NCI-H1694 treated with DMSO at 0.1 percent for 48 hours (cell line): ENCODE results near the gene SPARC.
"Not testable (repeated sequence)": the region's sequence is repeated elsewhere in the genome, so short reads cannot be mapped to it uniquely, and the experiment has no call there.

Experiments
- DNase-seq: peaks from one replicate; lab custom pipeline; 2025; lab: John Stamatoyannopoulos, UW

SPARC gene

GRCh38 chr5:151700296-151700695 is 13.6 kb upstream of the SPARC start:
- no peak for DNase-seq

- no peak for DNase-seq
Observed at GRCh38 chr5:151699071-151699901, 12.6 kb upstream of the SPARC start.

GRCh38 chr5:151698081-151698480 is 11.4 kb upstream of the SPARC start:
- not testable (repeated sequence) for DNase-seq

GRCh38 chr5:151697452-151697851 is 10.7 kb upstream of the SPARC start:
- DNase-seq = no peak

GRCh38 chr5:151696470-151697061 is 9.9 kb upstream of the SPARC start:
- no peak for DNase-seq

GRCh38 chr5:151695464-151695863 is 8.7 kb upstream of the SPARC start:
- no peak for DNase-seq

GRCh38 chr5:151694035-151694485 is 7.3 kb upstream of the SPARC start:
- no peak for DNase-seq

- DNase-seq = no peak
Observed at GRCh38 chr5:151692312-151692711, 5.6 kb upstream of the SPARC start.

- DNase-seq = no peak
Observed at GRCh38 chr5:151691706-151692105, 5.0 kb upstream of the SPARC start.

- DNase-seq = not testable (repeated sequence)
Observed at GRCh38 chr5:151689591-151689990, 2.9 kb upstream of the SPARC start.

GRCh38 chr5:151688436-151688835 is 1.7 kb upstream of the SPARC start:
- no peak for DNase-seq

GRCh38 chr5:151685749-151686673 is 704 bp downstream of the SPARC start:
- no peak for DNase-seq

- DNase-seq = peak; percentile 14
Observed at GRCh38 chr5:151684690-151685361, 1.9 kb downstream of the SPARC start.

GRCh38 chr5:151683986-151684588 is 2.6 kb downstream of the SPARC start:
- peak; percentile 14 for DNase-seq

GRCh38 chr5:151683444-151683843 is 3.3 kb downstream of the SPARC start:
- no peak for DNase-seq

GRCh38 chr5:151682751-151683331 is 3.9 kb downstream of the SPARC start:
- DNase-seq = peak; percentile 67

- no peak for DNase-seq
Observed at GRCh38 chr5:151682240-151682639, 4.5 kb downstream of the SPARC start.

- DNase-seq = no peak
Observed at GRCh38 chr5:151680944-151681427, 5.7 kb downstream of the SPARC start.

- DNase-seq = not testable (repeated sequence)
Observed at GRCh38 chr5:151680156-151680505, 6.6 kb downstream of the SPARC start.

GRCh38 chr5:151679421-151680155 is 7.1 kb downstream of the SPARC start:
- DNase-seq = no peak
